ENCODE data around the gene SLC12A3.
A peak's percentile ranks its signal among the peaks of the same experiment; 100 is the strongest.

SLC12A3 gene

GRCh38 chr16:56897026-56897799, 32.2 kb downstream of the SLC12A3 start:
- Histone ChIP-seq H3K27ac (ENCODE audit: low read length) (no peak overlapping the region), H3K9me3 (ENCODE audit: control insufficient read depth in 1 of 2, low read length in 2 of 2) (no peaks in the 10 kb centered on the region), H3K27me3 (ENCODE audit: low read depth, low read length) (no peaks in the 10 kb centered on the region), H3K4me3 (ENCODE audit: low read depth in 1 of 2, low read length in 2 of 2) (no peak overlapping the region), H3K36me3 (ENCODE audit: control insufficient read depth in 1 of 2, insufficient read depth in 2 of 2, low read length in 2 of 2) (no peaks in the 10 kb centered on the region), H3K4me1 (ENCODE audit: control insufficient read depth in 1 of 2, insufficient read depth in 2 of 2, low read length in 2 of 2) (no peaks in the 10 kb centered on the region)

- Histone ChIP-seq H3K4me3 (ENCODE audit: low read depth in 1 of 2, low read length in 2 of 2) (no peak overlapping the region), H3K27me3 (ENCODE audit: low read depth, low read length) (no peaks in the 10 kb centered on the region), H3K36me3 (ENCODE audit: control insufficient read depth in 1 of 2, insufficient read depth in 2 of 2, low read length in 2 of 2) (no peaks in the 10 kb centered on the region), H3K9me3 (ENCODE audit: control insufficient read depth in 1 of 2, low read length in 2 of 2) (no peaks in the 10 kb centered on the region), H3K27ac (ENCODE audit: low read length) (no peak overlapping the region), H3K4me1 (ENCODE audit: control insufficient read depth in 1 of 2, insufficient read depth in 2 of 2, low read length in 2 of 2) (no peaks in the 10 kb centered on the region)
Measured at GRCh38 chr16:56898847-56899246, 33.8 kb downstream of the SLC12A3 start.

GRCh38 chr16:56903866-56904265, 38.9 kb downstream of the SLC12A3 start:
- no peaks in the 10 kb centered on the region for H3K9me3 ChIP-seq (ENCODE audit: control insufficient read depth in 1 of 2, low read length in 2 of 2)
- H3K27ac ChIP-seq (ENCODE audit: low read length): no peak overlapping the region
- no peaks in the 10 kb centered on the region for H3K4me1 ChIP-seq (ENCODE audit: control insufficient read depth in 1 of 2, insufficient read depth in 2 of 2, low read length in 2 of 2)
- no peaks in the 10 kb centered on the region for H3K27me3 ChIP-seq (ENCODE audit: low read depth, low read length)
- H3K36me3 ChIP-seq (ENCODE audit: control insufficient read depth in 1 of 2, insufficient read depth in 2 of 2, low read length in 2 of 2): no peaks in the 10 kb centered on the region
- H3K4me3 ChIP-seq (ENCODE audit: low read depth in 1 of 2, low read length in 2 of 2): no peak overlapping the region

GRCh38 chr16:56907401-56907800, 42.4 kb downstream of the SLC12A3 start:
- Histone ChIP-seq H3K27ac (ENCODE audit: low read length) (no peak overlapping the region), H3K4me1 (ENCODE audit: control insufficient read depth in 1 of 2, insufficient read depth in 2 of 2, low read length in 2 of 2) (peaks cover 0 to 8% of the 10 kb centered on the region in 2 donors), H3K9me3 (ENCODE audit: control insufficient read depth in 1 of 2, low read length in 2 of 2) (no peaks in the 10 kb centered on the region), H3K36me3 (ENCODE audit: control insufficient read depth in 1 of 2, insufficient read depth in 2 of 2, low read length in 2 of 2) (no peaks in the 10 kb centered on the region), H3K27me3 (ENCODE audit: low read depth, low read length) (no peaks in the 10 kb centered on the region), H3K4me3 (ENCODE audit: low read depth in 1 of 2, low read length in 2 of 2) (no peak overlapping the region)

GRCh38 chr16:56909527-56909979, 44.5 kb downstream of the SLC12A3 start:
- Histone ChIP-seq H3K27ac (ENCODE audit: low read length) (no peak overlapping the region), H3K36me3 (ENCODE audit: control insufficient read depth in 1 of 2, insufficient read depth in 2 of 2, low read length in 2 of 2) (no peaks in the 10 kb centered on the region)

GRCh38 chr16:56910112-56910511, 45.1 kb downstream of the SLC12A3 start:
- H3K4me1 ChIP-seq (ENCODE audit: control insufficient read depth in 1 of 2, insufficient read depth in 2 of 2, low read length in 2 of 2): peaks cover 0 to 8% of the 10 kb centered on the region in 2 donors
- no peaks in the 10 kb centered on the region for H3K36me3 ChIP-seq (ENCODE audit: control insufficient read depth in 1 of 2, insufficient read depth in 2 of 2, low read length in 2 of 2)
- H3K9me3 ChIP-seq (ENCODE audit: control insufficient read depth in 1 of 2, low read length in 2 of 2): no peaks in the 10 kb centered on the region
- no peak overlapping the region for H3K4me3 ChIP-seq (ENCODE audit: low read depth in 1 of 2, low read length in 2 of 2)
- no peak overlapping the region for H3K27ac ChIP-seq (ENCODE audit: low read length)
- H3K27me3 ChIP-seq (ENCODE audit: low read depth, low read length): no peaks in the 10 kb centered on the region

More at GRCh38 chr16:56909527-56909979, 44.5 kb downstream of the SLC12A3 start:
- H3K4me1 ChIP-seq (ENCODE audit: control insufficient read depth in 1 of 2, insufficient read depth in 2 of 2, low read length in 2 of 2): peaks cover 0 to 8% of the 10 kb centered on the region in 2 donors
- H3K9me3 ChIP-seq (ENCODE audit: control insufficient read depth in 1 of 2, low read length in 2 of 2): no peaks in the 10 kb centered on the region
- no peak overlapping the region for H3K4me3 ChIP-seq (ENCODE audit: low read depth in 1 of 2, low read length in 2 of 2)
- H3K27me3 ChIP-seq (ENCODE audit: low read depth, low read length): no peaks in the 10 kb centered on the region

- H3K27me3 ChIP-seq (ENCODE audit: low read depth, low read length): no peaks in the 10 kb centered on the region
- H3K9me3 ChIP-seq (ENCODE audit: control insufficient read depth in 1 of 2, low read length in 2 of 2): no peaks in the 10 kb centered on the region
- peaks cover 0 to 8% of the 10 kb centered on the region in 2 donors for H3K4me1 ChIP-seq (ENCODE audit: control insufficient read depth in 1 of 2, insufficient read depth in 2 of 2, low read length in 2 of 2)
- peak overlapping the region; percentile 67 for H3K27ac ChIP-seq (ENCODE audit: low read length)
- H3K36me3 ChIP-seq (ENCODE audit: control insufficient read depth in 1 of 2, insufficient read depth in 2 of 2, low read length in 2 of 2): no peaks in the 10 kb centered on the region
- no peak overlapping the region for H3K4me3 ChIP-seq (ENCODE audit: low read depth in 1 of 2, low read length in 2 of 2)
Measured at GRCh38 chr16:56910654-56911539, 45.9 kb downstream of the SLC12A3 start.

- Histone ChIP-seq H3K27me3 (ENCODE audit: low read depth, low read length) (no peaks in the 10 kb centered on the region), H3K4me1 (ENCODE audit: control insufficient read depth in 1 of 2, insufficient read depth in 2 of 2, low read length in 2 of 2) (peaks cover 3 to 8% of the 10 kb centered on the region in 2 donors), H3K4me3 (ENCODE audit: low read depth in 1 of 2, low read length in 2 of 2) (no peak overlapping the region), H3K36me3 (ENCODE audit: control insufficient read depth in 1 of 2, insufficient read depth in 2 of 2, low read length in 2 of 2) (no peaks in the 10 kb centered on the region), H3K9me3 (ENCODE audit: control insufficient read depth in 1 of 2, low read length in 2 of 2) (no peaks in the 10 kb centered on the region), H3K27ac (ENCODE audit: low read length) (no peak overlapping the region)
Measured at GRCh38 chr16:56911771-56912571, 47.0 kb downstream of the SLC12A3 start.

- H3K36me3 ChIP-seq (ENCODE audit: control insufficient read depth in 1 of 2, insufficient read depth in 2 of 2, low read length in 2 of 2): no peaks in the 10 kb centered on the region
- no peak overlapping the region for H3K27ac ChIP-seq (ENCODE audit: low read length)
- no peaks in the 10 kb centered on the region for H3K9me3 ChIP-seq (ENCODE audit: control insufficient read depth in 1 of 2, low read length in 2 of 2)
- no peak overlapping the region for H3K4me3 ChIP-seq (ENCODE audit: low read depth in 1 of 2, low read length in 2 of 2)
- no peaks in the 10 kb centered on the region for H3K27me3 ChIP-seq (ENCODE audit: low read depth, low read length)
- peaks cover 3 to 8% of the 10 kb centered on the region in 2 donors for H3K4me1 ChIP-seq (ENCODE audit: control insufficient read depth in 1 of 2, insufficient read depth in 2 of 2, low read length in 2 of 2)
Measured at GRCh38 chr16:56912746-56913708, 48.0 kb downstream of the SLC12A3 start.

- Histone ChIP-seq H3K9me3 (ENCODE audit: control insufficient read depth in 1 of 2, low read length in 2 of 2) (no peaks in the 10 kb centered on the region), H3K4me1 (ENCODE audit: control insufficient read depth in 1 of 2, insufficient read depth in 2 of 2, low read length in 2 of 2) (peaks cover 3 to 4% of the 10 kb centered on the region in 2 donors), H3K4me3 (ENCODE audit: low read depth in 1 of 2, low read length in 2 of 2) (no peak overlapping the region), H3K36me3 (ENCODE audit: control insufficient read depth in 1 of 2, insufficient read depth in 2 of 2, low read length in 2 of 2) (no peaks in the 10 kb centered on the region), H3K27me3 (ENCODE audit: low read depth, low read length) (no peaks in the 10 kb centered on the region), H3K27ac (ENCODE audit: low read length) (no peak overlapping the region)
Measured at GRCh38 chr16:56914896-56915295, 49.9 kb downstream of the SLC12A3 start.
